Mononuclear cell (primary cell): ENCODE measurements around the gene MYO16. TPM values are rescaled to one million over a fixed set of nuclear protein-coding genes. Genes with fewer than 3 reads are reported as not detected.

Source experiments
- H3K27me3 ChIP-seq: 2 replicates; pipeline ENCODE4 v1.6.0; 2011; ENCODE audit warnings: low read length, control low read depth; ENCODE audit not compliant: insufficient read depth
- H3K4me1 ChIP-seq: 2 replicates; pipeline ENCODE4 v1.5.1; 2011; ENCODE audit warnings: mild to moderate bottlenecking, low read length, control low read depth; ENCODE audit not compliant: insufficient read depth
- H3K4me3 ChIP-seq: 2 replicates; pipeline ENCODE4 v1.5.1; 2011; ENCODE audit warnings: mild to moderate bottlenecking, low read length, moderate library complexity
- H3K9me3 ChIP-seq: 2 replicates; pipeline ENCODE4 v1.5.1; 2011; ENCODE audit warnings: low read depth, mild to moderate bottlenecking, control low read depth, low read length
- total RNA-seq: library from RNA; depleted of rRNA; stranded (reverse); fragments of >200 nt; gene quantifications from one replicate; pipeline ENCODE4 v1.2.3, GENCODE V29; 2012

MYO16 gene
- total RNA-seq, 1 donor, result 0.94 TPM

GRCh38 chr13:109096101-109096500, 466.7 kb downstream of the MYO16 start:
- H3K4me1 ChIP-seq, result no peaks in the 10 kb centered on the region
- H3K4me3 ChIP-seq, result no peak overlapping the region
- no peaks in the 10 kb centered on the region for H3K27me3 ChIP-seq
- no peaks in the 10 kb centered on the region for H3K9me3 ChIP-seq

DNA sequence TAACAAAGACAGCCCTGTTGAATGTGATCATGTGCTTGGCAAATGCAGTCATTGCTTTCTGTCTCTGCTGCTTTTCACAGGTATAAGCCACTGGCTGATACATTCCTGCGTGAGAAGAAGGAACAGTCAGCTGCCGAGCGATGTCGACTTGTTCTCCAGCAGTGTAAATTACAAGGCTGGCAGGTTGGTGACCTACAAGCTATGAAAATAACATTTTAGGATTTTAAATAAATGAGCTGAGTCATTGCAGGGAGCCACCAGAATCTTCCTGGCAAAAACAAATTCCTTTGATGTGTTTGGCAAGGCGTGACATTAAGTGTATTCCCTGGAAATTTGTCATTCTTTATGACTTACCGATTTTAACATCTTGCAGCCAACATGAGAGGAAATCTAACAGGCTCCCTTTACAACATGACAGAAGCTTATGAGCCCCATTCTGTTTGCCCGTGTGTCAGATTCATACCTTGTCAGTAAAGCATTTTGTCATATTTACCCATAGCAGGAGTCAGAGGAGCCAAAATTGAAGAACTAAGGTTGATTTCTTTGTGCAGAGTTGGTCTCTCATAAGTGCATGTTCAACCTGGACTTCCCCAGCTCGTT, 471.4 kb downstream of the MYO16 start:
- Histone ChIP-seq H3K9me3 (no peaks in the 10 kb centered on the region), H3K27me3 (no peaks in the 10 kb centered on the region), H3K4me1 (no peaks in the 10 kb centered on the region), H3K4me3 (no peak overlapping the region)

- Histone ChIP-seq H3K4me3 (no peak overlapping the region), H3K4me1 (no peaks in the 10 kb centered on the region), H3K9me3 (no peaks in the 10 kb centered on the region), H3K27me3 (no peaks in the 10 kb centered on the region)
Measured at GRCh38 chr13:109101550-109102144, 472.2 kb downstream of the MYO16 start.

- Histone ChIP-seq H3K4me3 (no peak overlapping the region), H3K9me3 (no peaks in the 10 kb centered on the region), H3K27me3 (no peaks in the 10 kb centered on the region), H3K4me1 (no peaks in the 10 kb centered on the region)
Measured at GRCh38 chr13:109105899-109106298, 476.5 kb downstream of the MYO16 start.

DNA sequence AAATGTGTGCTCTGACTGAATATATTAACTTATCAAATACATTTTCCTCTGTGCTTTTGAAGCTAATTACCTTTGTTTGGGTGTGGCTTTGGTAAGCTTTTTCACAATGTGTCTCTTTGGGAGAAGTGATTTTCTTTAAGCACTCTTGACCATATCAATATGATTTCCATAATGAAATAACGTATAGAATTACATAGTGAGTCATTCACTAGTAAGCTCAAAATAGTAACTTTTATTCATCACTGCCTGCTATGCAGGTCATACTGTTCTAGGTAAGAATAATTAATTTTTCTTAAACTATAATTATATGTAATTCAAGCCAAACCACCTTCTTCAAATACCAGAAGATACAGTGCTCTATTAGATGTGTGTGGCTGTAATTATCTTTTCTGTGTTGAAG, 480.7 kb downstream of the MYO16 start:
- Histone ChIP-seq H3K4me1 (no peaks in the 10 kb centered on the region), H3K9me3 (no peaks in the 10 kb centered on the region), H3K27me3 (no peaks in the 10 kb centered on the region), H3K4me3 (no peak overlapping the region)

DNA sequence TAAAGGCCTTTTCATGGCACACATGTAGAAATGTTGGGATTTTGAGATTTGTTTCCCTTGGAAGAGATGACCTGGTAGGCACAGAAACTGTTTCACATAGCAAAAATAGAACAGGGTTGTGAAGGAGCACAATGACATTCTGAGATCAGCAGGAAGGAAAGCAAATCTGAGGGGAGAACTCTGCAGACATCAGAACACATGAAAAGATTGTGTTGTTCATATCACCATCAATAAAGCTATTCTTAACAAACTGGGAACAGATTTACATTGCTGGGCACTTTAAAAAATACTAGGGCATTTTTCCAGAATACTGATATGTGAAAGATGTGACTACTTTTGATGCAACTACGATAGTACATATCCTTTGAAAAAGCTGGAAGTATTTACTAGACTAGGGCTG, 481.7 kb downstream of the MYO16 start:
- no peak overlapping the region for H3K4me3 ChIP-seq
- no peaks in the 10 kb centered on the region for H3K4me1 ChIP-seq
- H3K27me3 ChIP-seq, result no peaks in the 10 kb centered on the region
- H3K9me3 ChIP-seq, result no peaks in the 10 kb centered on the region

- no peaks in the 10 kb centered on the region for H3K4me1 ChIP-seq
- H3K27me3 ChIP-seq, result no peaks in the 10 kb centered on the region
- no peaks in the 10 kb centered on the region for H3K9me3 ChIP-seq
- no peak overlapping the region for H3K4me3 ChIP-seq
Measured at GRCh38 chr13:109113427-109113826, 484.0 kb downstream of the MYO16 start.

DNA sequence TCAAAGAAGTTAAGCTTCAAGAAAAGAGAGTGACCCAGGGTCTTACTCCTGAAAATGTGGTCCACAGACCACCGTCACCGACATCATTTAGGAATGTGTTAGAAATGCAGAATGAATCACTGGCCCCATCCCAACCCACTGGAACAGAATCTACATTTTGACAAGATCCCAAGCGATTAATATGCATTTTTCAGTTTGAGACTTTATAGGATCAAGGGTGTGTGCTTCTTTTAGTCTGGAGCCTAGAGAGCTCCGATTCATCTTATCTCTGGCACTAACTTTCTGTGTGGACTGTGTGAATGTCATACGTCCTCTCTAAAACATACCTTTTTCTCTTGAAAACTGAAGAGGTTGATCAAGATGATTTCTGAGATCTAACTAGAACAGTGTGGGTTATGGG, 484.8 kb downstream of the MYO16 start:
- no peaks in the 10 kb centered on the region for H3K4me1 ChIP-seq
- H3K4me3 ChIP-seq, result no peak overlapping the region
- H3K27me3 ChIP-seq, result no peaks in the 10 kb centered on the region
- no peaks in the 10 kb centered on the region for H3K9me3 ChIP-seq

DNA sequence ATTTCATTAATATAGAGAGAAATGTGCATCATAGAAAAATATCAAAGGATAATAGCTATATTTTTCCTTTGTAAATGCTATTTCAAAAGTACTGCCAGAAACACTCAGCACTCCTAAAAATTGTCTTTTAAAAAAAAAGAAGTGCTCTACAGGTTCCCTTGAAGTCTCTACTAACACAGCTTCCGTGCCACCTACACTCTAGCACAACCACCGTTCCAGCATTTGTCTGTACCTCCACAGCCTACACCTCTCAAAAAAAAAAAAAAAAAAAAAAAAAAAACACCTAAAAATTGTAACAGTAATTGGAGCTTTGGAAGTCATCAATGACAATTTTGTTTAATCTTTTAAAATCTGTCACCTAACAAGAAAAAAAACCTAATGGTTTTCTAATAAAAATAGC, 485.6 kb downstream of the MYO16 start:
- no peaks in the 10 kb centered on the region for H3K27me3 ChIP-seq
- no peaks in the 10 kb centered on the region for H3K9me3 ChIP-seq
- H3K4me3 ChIP-seq, result no peak overlapping the region
- no peaks in the 10 kb centered on the region for H3K4me1 ChIP-seq

GRCh38 chr13:109118521-109118920, 489.1 kb downstream of the MYO16 start:
- no peak overlapping the region for H3K4me3 ChIP-seq
- H3K27me3 ChIP-seq, result no peaks in the 10 kb centered on the region
- H3K9me3 ChIP-seq, result no peaks in the 10 kb centered on the region
- H3K4me1 ChIP-seq, result no peaks in the 10 kb centered on the region

- H3K4me3 ChIP-seq, result no peak overlapping the region
- no peaks in the 10 kb centered on the region for H3K4me1 ChIP-seq
- no peaks in the 10 kb centered on the region for H3K9me3 ChIP-seq
- no peaks in the 10 kb centered on the region for H3K27me3 ChIP-seq
Measured at GRCh38 chr13:109119896-109120295, 490.5 kb downstream of the MYO16 start.

DNA sequence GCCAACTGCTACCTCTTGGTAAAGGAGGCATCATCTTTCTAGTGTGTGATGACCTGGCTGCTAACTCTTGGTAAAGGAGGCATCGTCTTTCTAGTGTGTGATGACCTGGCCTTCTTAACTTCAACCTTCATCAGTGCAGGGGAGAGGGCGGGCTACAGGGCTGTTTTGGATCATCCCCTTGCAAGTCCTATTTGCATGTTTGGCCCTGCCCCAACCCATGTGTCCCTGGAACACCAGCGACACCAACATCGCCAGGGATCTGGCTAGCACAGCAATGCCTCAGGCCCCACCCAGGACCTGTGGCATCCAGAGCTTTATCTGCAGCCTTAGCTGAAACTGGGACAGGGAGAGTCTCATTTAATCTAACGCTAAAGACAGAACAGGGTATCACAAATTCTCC, 492.4 kb downstream of the MYO16 start:
- Histone ChIP-seq H3K4me1 (no peaks in the 10 kb centered on the region), H3K4me3 (no peak overlapping the region), H3K27me3 (no peaks in the 10 kb centered on the region), H3K9me3 (no peaks in the 10 kb centered on the region)

- Histone ChIP-seq H3K4me1 (no peaks in the 10 kb centered on the region), H3K27me3 (no peaks in the 10 kb centered on the region), H3K4me3 (no peak overlapping the region), H3K9me3 (no peaks in the 10 kb centered on the region)
Measured at GRCh38 chr13:109123971-109124370, 494.6 kb downstream of the MYO16 start.

- peaks cover 8% of the 10 kb centered on the region for H3K4me1 ChIP-seq
- no peaks in the 10 kb centered on the region for H3K9me3 ChIP-seq
- no peaks in the 10 kb centered on the region for H3K27me3 ChIP-seq
- H3K4me3 ChIP-seq, result no peak overlapping the region
Measured at GRCh38 chr13:109126178-109126577, 496.8 kb downstream of the MYO16 start.

GRCh38 chr13:109126891-109127641, 497.7 kb downstream of the MYO16 start:
- H3K27me3 ChIP-seq, result no peaks in the 10 kb centered on the region
- H3K9me3 ChIP-seq, result no peaks in the 10 kb centered on the region
- H3K4me1 ChIP-seq, result peaks cover 17% of the 10 kb centered on the region
- H3K4me3 ChIP-seq, result no peak overlapping the region

- H3K4me1 ChIP-seq, result peaks cover 20% of the 10 kb centered on the region
- no peaks in the 10 kb centered on the region for H3K9me3 ChIP-seq
- no peaks in the 10 kb centered on the region for H3K27me3 ChIP-seq
- H3K4me3 ChIP-seq, result no peak overlapping the region
Measured at GRCh38 chr13:109128121-109128520, 498.7 kb downstream of the MYO16 start.
